Hippocampal formation (tissue), 2 donors: Measurements from ENCODE around the gene POTEI.
"Not testable (repeated sequence)": the region's sequence is repeated elsewhere in the genome, so short reads cannot be mapped to it uniquely, and the experiment has no call there.

Experiments
- DNase-seq, 2 donors: peaks; one replicate each; lab custom pipeline; 2025; lab: John Stamatoyannopoulos, UW

The POTEI gene

GRCh38 chr2:130455413-130455812 lies 53.7 kb downstream of the POTEI start:
- DNase-seq: not testable (repeated sequence)

GRCh38 chr2:130454712-130455083 lies 54.4 kb downstream of the POTEI start:
- not testable (repeated sequence) for DNase-seq

GRCh38 chr2:130453955-130454711 lies 55.0 kb downstream of the POTEI start:
- DNase-seq: not testable (repeated sequence)

- DNase-seq: not testable (repeated sequence)
Observed at GRCh38 chr2:130452897-130453296, 56.2 kb downstream of the POTEI start.

- DNase-seq: not testable (repeated sequence)
Observed at GRCh38 chr2:130451823-130452222, 57.3 kb downstream of the POTEI start.

GRCh38 chr2:130451278-130451677 lies 57.9 kb downstream of the POTEI start:
- not testable (repeated sequence) for DNase-seq

- not testable (repeated sequence) for DNase-seq
Observed at GRCh38 chr2:130450366-130450765, 58.8 kb downstream of the POTEI start.

GRCh38 chr2:130427631-130428030 lies 81.5 kb downstream of the POTEI start:
- peak in 1 of 2 donors; percentile 50 for DNase-seq

GRCh38 chr2:130418845-130419244 lies 90.3 kb downstream of the POTEI start:
- DNase-seq: not testable (repeated sequence)

- not testable (repeated sequence) for DNase-seq
Observed at GRCh38 chr2:130416693-130417092, 92.4 kb downstream of the POTEI start.
